Cardiac fibroblast (primary cell): ENCODE results near the gene BRSK2.
"Not testable (repeated sequence)": the region's sequence is repeated elsewhere in the genome, so short reads cannot be mapped to it uniquely, and the experiment has no call there.

Source experiments
- DNase-seq, 2 donors: peaks; one replicate each; pipeline versions ENCODE4 v3.0.0 to v3.0.0-alpha.2; 2010; ENCODE audit warnings: low read depth in 2 of 2
- H3K4me3 ChIP-seq, 2 donors: replicated peaks in 1 of 2; 1 replicate in 1 of 2; 2 replicates in 1 of 2; pipeline ENCODE4 v1.5.1; 2011; ENCODE audit warnings: low read depth in 2 of 2, low read length in 2 of 2, mild to moderate bottlenecking in 2 of 2, moderate library complexity in 1 of 2
- CTCF ChIP-seq: IDR thresholded peaks from one replicate; pipeline ENCODE4 v1.5.1; 2011; ENCODE audit warnings: low read depth, mild to moderate bottlenecking, low read length, inconsistent platforms

BRSK2 gene

GRCh38 chr11:1408346-1408745 lies 18.6 kb downstream of the BRSK2 start:
- no peak overlapping the region for H3K4me3 ChIP-seq
- TF ChIP-seq CTCF: no peak
- DNase-seq: no peak

- TF ChIP-seq CTCF: no peak
- no peak for DNase-seq
- no peak overlapping the region for H3K4me3 ChIP-seq
Observed at GRCh38 chr11:1409108-1409851, 19.5 kb downstream of the BRSK2 start.

GRCh38 chr11:1409852-1410125 lies 20.1 kb downstream of the BRSK2 start:
- not testable (repeated sequence) for DNase-seq, H3K4me3 ChIP-seq

GRCh38 chr11:1410366-1411291 lies 20.9 kb downstream of the BRSK2 start:
- no peak for TF ChIP-seq CTCF
- H3K4me3 ChIP-seq: no peak overlapping the region
- DNase-seq: peak in 1 of 2 donors; percentile 15

- TF ChIP-seq CTCF: no peak
- H3K4me3 ChIP-seq: no peak overlapping the region
- no peak for DNase-seq
Observed at GRCh38 chr11:1411301-1411700, 21.6 kb downstream of the BRSK2 start.

- not testable (repeated sequence) for H3K4me3 ChIP-seq, DNase-seq
Observed at GRCh38 chr11:1411739-1412138, 22.0 kb downstream of the BRSK2 start.

GRCh38 chr11:1412377-1413095 lies 22.8 kb downstream of the BRSK2 start:
- TF ChIP-seq CTCF: no peak
- no peak overlapping the region for H3K4me3 ChIP-seq
- DNase-seq: no peak
